ENCODE data around the gene PRKX. TPM values are rescaled to one million over a fixed set of nuclear protein-coding genes. Genes with fewer than 3 reads are reported as not detected.

Gene PRKX
- total and polyA plus RNA-seq, 2 of the 8 experiments (the other 6 are each of a cell fraction or from before 2014, with no cell fraction given): 19.4 to 55.3 TPM

- POLR2A ChIA-PET (ENCODE audit: partially characterized antibody): no interaction called here
- TF ChIP-seq KDM5A (IDR thresholded peaks at IDR 0.05; ENCODE audit: low read length): no peak
- TF ChIP-seq EGR1 (IDR thresholded peaks at IDR 0.05; ENCODE audit: borderline replicate concordance, low read depth, low read length): no peak
- no peak for TF ChIP-seq TAF1 (IDR thresholded peaks at IDR 0.05; ENCODE audit: low read depth, low read length)
Measured at GRCh38 chrX:3674881-3675280, 38.6 kb downstream of the PRKX start.

More at GRCh38 chrX:3674881-3675280, 38.6 kb downstream of the PRKX start:
- Histone ChIP-seq H3K27me3 (replicated peaks in 1 of 4; ENCODE audit: control insufficient read depth in 3 of 4, extremely low read depth in 1 of 4, insufficient read depth in 3 of 4, low read length in 3 of 4) (no peaks in the 10 kb centered on the region), H3K27ac (ENCODE audit: low read depth, low read length) (no peak overlapping the region), H4K5ac (ENCODE audit: insufficient read length, low read depth, low read length) (no peak overlapping the region), H4K91ac (replicated peaks; ENCODE audit: insufficient read length, low read length) (no peak overlapping the region), H3K4ac (replicated peaks; ENCODE audit: insufficient read length, low read depth, low read length) (no peak overlapping the region), H2BK12ac (ENCODE audit: low read depth, low read length) (no peak overlapping the region), H2BK20ac (ENCODE audit: low read length) (no peak overlapping the region), H3K4me3 (ENCODE audit: extremely low read depth in 1 of 4, insufficient read depth in 2 of 4, low read depth in 3 of 4, low read length in 4 of 4) (no peak overlapping the region), H2BK120ac (replicated peaks; ENCODE audit: low read depth, low read length) (no peak overlapping the region), H3K23ac (ENCODE audit: insufficient read length) (no peak overlapping the region), H3K56ac (replicated peaks; ENCODE audit: insufficient read length, low read depth, low read length) (no peak overlapping the region), H2BK15ac (ENCODE audit: low read length) (no peak overlapping the region), H2AFZ (ENCODE audit: low read length) (no peak overlapping the region), H3K79me2 (ENCODE audit: control insufficient read depth in 1 of 2, insufficient read depth in 2 of 2, low read length in 2 of 2) (peaks cover 0 to 9% of the 10 kb centered on the region in 2 experiments; a peak in 1 of 4 replicates), H3K18ac (ENCODE audit: extremely low read depth, low read length) (no peak overlapping the region), H2AK5ac (ENCODE audit: low read depth, low read length) (no peak overlapping the region), H3K36me3 (ENCODE audit: control insufficient read depth in 2 of 4, insufficient read depth in 4 of 4, low read length in 3 of 4) (peaks cover 0 to 17% (median 7%) of the 10 kb centered on the region in 4 experiments; a peak in 4 of 8 replicates), H4K20me1 (replicated peaks in 1 of 2; ENCODE audit: control insufficient read depth in 1 of 2, insufficient read depth in 2 of 2, low read length in 2 of 2) (no peaks in the 10 kb centered on the region), H3K4me1 (replicated peaks in 1 of 4; ENCODE audit: control insufficient read depth in 3 of 4, insufficient read depth in 4 of 4, low read length in 3 of 4) (no peaks in the 10 kb centered on the region), H4K8ac (ENCODE audit: extremely low read depth, insufficient read depth, low read length) (no peak overlapping the region), H2BK5ac (ENCODE audit: low read depth, low read length) (no peak overlapping the region), H3K23me2 (ENCODE audit: low read depth, low read length) (no peaks in the 10 kb centered on the region), H3K4me2 (ENCODE audit: insufficient read depth in 1 of 2, low read depth in 2 of 2, low read length in 2 of 2) (no peak overlapping the region), H3K9ac (replicated peaks in 1 of 4; ENCODE audit: extremely low read depth in 1 of 4, low read depth in 3 of 4, low read length in 3 of 4) (no peak overlapping the region), H3K14ac (ENCODE audit: insufficient read length) (no peak overlapping the region), H3K9me3 (ENCODE audit: insufficient read depth in 2 of 2, low read depth in 1 of 2, low read length in 1 of 2) (no peaks in the 10 kb centered on the region), H3K79me1 (ENCODE audit: low read depth, low read length) (no peaks in the 10 kb centered on the region)
- 95% methylated on average over 6 of the region's 8 CpGs; no CpG with 5 or more reads in 1 of the 2 experiments for WGBS, 2 experiments (ENCODE audit: extremely low coverage in 1 of 2, insufficient coverage in 1 of 2, insufficient read length in 1 of 2, insufficient replicate concordance in 2 of 2, low coverage in 1 of 2, low lambda C conversion rate in 2 of 2, missing lambda C conversion rate in 1 of 2)
- FAIRE-seq (no peak), DNase-seq (ENCODE audit: low read depth in 1 of 2, low spot score in 2 of 2) (no peak)
- CTCF ChIA-PET (ENCODE audit: partially characterized antibody): no interaction called here
